PFSK-1 (cell line): ENCODE data around the gene TBCB.

Experiments used
- POLR2AphosphoS5 ChIP-seq: IDR thresholded peaks from 2 replicates; pipeline ENCODE4 v1.6.1; 2012; ENCODE audit warnings: low read depth, mild to moderate bottlenecking, control low read depth, low read length, moderate library complexity
- SIN3A ChIP-seq: IDR thresholded peaks from 2 replicates; pipeline ENCODE4 v1.6.1; 2012; ENCODE audit warnings: mild to moderate bottlenecking, low read length, moderate library complexity, borderline replicate concordance; ENCODE audit not compliant: insufficient read depth
- TF ChIP-seq, protein P1 (sequence below), 2 experiments: IDR thresholded peaks; 2 replicates each; pipeline versions ENCODE4 v1.6.1 to v1.8.0; 2011 to 2012; ENCODE audit warnings: low read depth in 2 of 2, low read length in 2 of 2, control low read depth in 1 of 2, inconsistent platforms in 1 of 2, mild to moderate bottlenecking in 1 of 2, moderate library complexity in 1 of 2; ENCODE audit not compliant: insufficient read depth in 1 of 2

DNA sequence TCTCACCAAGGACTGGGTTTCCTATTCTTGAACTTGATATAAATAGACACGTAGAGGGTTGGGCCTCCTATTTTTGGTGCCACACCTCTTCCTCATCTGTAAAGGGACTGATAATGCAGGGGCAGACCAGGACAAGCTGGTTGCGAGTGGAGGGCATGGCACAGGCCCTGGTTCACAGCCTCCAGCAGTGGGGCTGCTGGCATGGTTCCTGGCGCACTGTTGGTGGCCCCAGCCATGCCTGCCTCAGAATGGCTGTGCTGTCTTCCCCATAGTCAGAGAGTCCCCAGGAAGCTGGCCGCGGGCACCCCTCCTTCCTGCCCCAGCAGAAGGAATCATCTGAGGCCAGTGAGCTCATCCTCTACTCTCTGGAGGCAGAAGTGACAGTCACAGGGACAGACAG is 14.8 kb upstream of the TBCB start:
- TF ChIP-seq SIN3A (no peak), POLR2AphosphoS5 (no peak)
- TF ChIP-seq, protein P1, sequence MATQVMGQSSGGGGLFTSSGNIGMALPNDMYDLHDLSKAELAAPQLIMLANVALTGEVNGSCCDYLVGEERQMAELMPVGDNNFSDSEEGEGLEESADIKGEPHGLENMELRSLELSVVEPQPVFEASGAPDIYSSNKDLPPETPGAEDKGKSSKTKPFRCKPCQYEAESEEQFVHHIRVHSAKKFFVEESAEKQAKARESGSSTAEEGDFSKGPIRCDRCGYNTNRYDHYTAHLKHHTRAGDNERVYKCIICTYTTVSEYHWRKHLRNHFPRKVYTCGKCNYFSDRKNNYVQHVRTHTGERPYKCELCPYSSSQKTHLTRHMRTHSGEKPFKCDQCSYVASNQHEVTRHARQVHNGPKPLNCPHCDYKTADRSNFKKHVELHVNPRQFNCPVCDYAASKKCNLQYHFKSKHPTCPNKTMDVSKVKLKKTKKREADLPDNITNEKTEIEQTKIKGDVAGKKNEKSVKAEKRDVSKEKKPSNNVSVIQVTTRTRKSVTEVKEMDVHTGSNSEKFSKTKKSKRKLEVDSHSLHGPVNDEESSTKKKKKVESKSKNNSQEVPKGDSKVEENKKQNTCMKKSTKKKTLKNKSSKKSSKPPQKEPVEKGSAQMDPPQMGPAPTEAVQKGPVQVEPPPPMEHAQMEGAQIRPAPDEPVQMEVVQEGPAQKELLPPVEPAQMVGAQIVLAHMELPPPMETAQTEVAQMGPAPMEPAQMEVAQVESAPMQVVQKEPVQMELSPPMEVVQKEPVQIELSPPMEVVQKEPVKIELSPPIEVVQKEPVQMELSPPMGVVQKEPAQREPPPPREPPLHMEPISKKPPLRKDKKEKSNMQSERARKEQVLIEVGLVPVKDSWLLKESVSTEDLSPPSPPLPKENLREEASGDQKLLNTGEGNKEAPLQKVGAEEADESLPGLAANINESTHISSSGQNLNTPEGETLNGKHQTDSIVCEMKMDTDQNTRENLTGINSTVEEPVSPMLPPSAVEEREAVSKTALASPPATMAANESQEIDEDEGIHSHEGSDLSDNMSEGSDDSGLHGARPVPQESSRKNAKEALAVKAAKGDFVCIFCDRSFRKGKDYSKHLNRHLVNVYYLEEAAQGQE (IDR thresholded peaks at IDR 0.05; ENCODE audit: insufficient read depth in 1 of 2, low read depth in 2 of 2, low read length in 2 of 2): no peak
